Fibroblast of lung (primary cell): Measurements from ENCODE around the gene OLIG1. TPM values are rescaled to one million over a fixed set of nuclear protein-coding genes. Genes with fewer than 3 reads are reported as not detected.
A peak's percentile ranks its signal among the peaks of the same experiment; 100 is the strongest.

Experiments used
- DNase-seq, 2 donors: peaks; one replicate each; pipeline versions ENCODE4 v3.0.0 to v3.0.0-alpha.2; 2010; ENCODE audit warnings: low read depth in 2 of 2
- H2AFZ ChIP-seq: 2 replicates; pipeline ENCODE4 v1.5.1; 2012; ENCODE audit warnings: low read length, control low read depth, inconsistent platforms
- H3K27ac ChIP-seq: 2 replicates; pipeline ENCODE4 v1.5.1; 2011; ENCODE audit warnings: low read length, control low read depth; ENCODE audit not compliant: insufficient read depth
- H3K27me3 ChIP-seq: 2 replicates; pipeline ENCODE4 v1.5.1; 2011; ENCODE audit warnings: mild to moderate bottlenecking, low read length; ENCODE audit not compliant: control insufficient read depth, insufficient read depth
- H3K36me3 ChIP-seq: 2 replicates; pipeline ENCODE4 v1.5.1; 2011; ENCODE audit warnings: low read length; ENCODE audit not compliant: control insufficient read depth, insufficient read depth
- H3K4me1 ChIP-seq: 2 replicates; pipeline ENCODE4 v1.5.1; 2011; ENCODE audit warnings: low read length; ENCODE audit not compliant: control insufficient read depth, insufficient read depth; ENCODE audit errors: extremely low read depth
- H3K4me2 ChIP-seq: 2 replicates; pipeline ENCODE4 v1.5.1; 2011; ENCODE audit warnings: low read length, control low read depth; ENCODE audit not compliant: insufficient read depth; ENCODE audit errors: extremely low read depth
- H3K4me3 ChIP-seq, 4 experiments: fragments of 200-600 bp in 1 of 4; sonication (generic) in 1 of 4; replicated peaks in 1 of 4; 2 replicates each; pipeline ENCODE4 v1.5.1; 2011 to 2016; ENCODE audit warnings: low read length in 4 of 4, low read depth in 3 of 4, mild to moderate bottlenecking in 3 of 4, control low read depth in 2 of 4, inconsistent platforms in 1 of 4, mixed read lengths in 1 of 4; ENCODE audit not compliant: insufficient read depth in 1 of 4; ENCODE audit errors: control extremely low read depth in 1 of 4
- H3K79me2 ChIP-seq: 2 replicates; pipeline ENCODE4 v1.5.1; 2012; ENCODE audit warnings: mild to moderate bottlenecking, low read length, inconsistent platforms; ENCODE audit not compliant: control insufficient read depth, insufficient read depth
- H3K9ac ChIP-seq: 2 replicates; pipeline ENCODE4 v1.5.1; 2011; ENCODE audit warnings: mild to moderate bottlenecking, low read length, control low read depth; ENCODE audit not compliant: insufficient read depth
- H3K9me3 ChIP-seq: 2 replicates; pipeline ENCODE4 v1.5.1; 2012; ENCODE audit warnings: low read depth, low read length; ENCODE audit not compliant: control insufficient read depth, insufficient read depth
- H4K20me1 ChIP-seq: 2 replicates; pipeline ENCODE4 v1.5.1; 2011; ENCODE audit warnings: low read length; ENCODE audit not compliant: control insufficient read depth, insufficient read depth; ENCODE audit errors: extremely low read depth
- CTCF ChIP-seq, 2 donors: IDR thresholded peaks in 1 of 2; conservative IDR thresholded peaks in 1 of 2; 1 replicate in 1 of 2; 2 replicates in 1 of 2; pipeline ENCODE4 v1.5.1; 2011 to 2012; ENCODE audit warnings: low read length in 2 of 2, control low read depth in 1 of 2, inconsistent platforms in 1 of 2, low read depth in 1 of 2, mild to moderate bottlenecking in 1 of 2
- EZH2 ChIP-seq: IDR thresholded peaks from 2 replicates; pipeline ENCODE4 v1.5.1; 2012; ENCODE audit warnings: low read length, control low read depth, mild to moderate bottlenecking; ENCODE audit errors: missing control alignments
- polyA plus RNA-seq, 2 donors: library from polyadenylated mRNA; depleted of rRNA in 1 of 2; stranded (reverse) in 1 of 2; unstranded in 1 of 2; fragments of >200 nt; gene quantifications; 2 replicates each; pipeline ENCODE4 v1.2.1, GENCODE V29; 2011 to 2012; ENCODE audit warnings: missing spikeins in 1 of 2
- total RNA-seq: library from RNA; depleted of rRNA; stranded (reverse); fragments of >200 nt; gene quantifications from 2 replicates; pipeline ENCODE4 v1.2.1, GENCODE V29; 2014

Gene OLIG1
- total and polyA plus RNA-seq, 2 donors (not counting 1 experiment from before 2014, with no cell fraction given): not detected

GRCh38 chr21:33041981-33042380, 28.0 kb upstream of the OLIG1 start:
- H3K4me2 ChIP-seq: peak overlapping the region; percentile 18

GRCh38 chr21:33042812-33043211, 27.1 kb upstream of the OLIG1 start:
- Histone ChIP-seq H3K9ac (no peak overlapping the region), H3K4me2 (peak overlapping the region; percentile 56), H2AFZ (no peak overlapping the region), H3K36me3 (no peaks in the 10 kb centered on the region), H3K4me1 (peaks cover 8% of the 10 kb centered on the region), H4K20me1 (no peaks in the 10 kb centered on the region), H3K9me3 (no peaks in the 10 kb centered on the region), H3K4me3 (no peak overlapping the region), H3K79me2 (no peaks in the 10 kb centered on the region), H3K27ac (peak overlapping the region; percentile 9), H3K27me3 (no peaks in the 10 kb centered on the region)
- TF ChIP-seq CTCF (conservative IDR thresholded peaks at IDR 0.05 in 1 of 2, IDR thresholded peaks at IDR 0.05 in 1 of 2; ENCODE audit: low read depth in 1 of 2, low read length in 2 of 2): no peak
- TF ChIP-seq EZH2: no peak
- DNase-seq: peak; percentile 93

More at GRCh38 chr21:33041981-33042380, 28.0 kb upstream of the OLIG1 start:
- H3K27me3 ChIP-seq: no peaks in the 10 kb centered on the region
- no peaks in the 10 kb centered on the region for H3K79me2 ChIP-seq
- no peak for TF ChIP-seq CTCF (conservative IDR thresholded peaks at IDR 0.05 in 1 of 2, IDR thresholded peaks at IDR 0.05 in 1 of 2; ENCODE audit: low read depth in 1 of 2, low read length in 2 of 2)
- H3K4me1 ChIP-seq: peaks cover 8% of the 10 kb centered on the region
- no peak overlapping the region for H3K27ac ChIP-seq
- H3K36me3 ChIP-seq: no peaks in the 10 kb centered on the region
- H3K9ac ChIP-seq: no peak overlapping the region
- no peak overlapping the region for H3K4me3 ChIP-seq
- H3K9me3 ChIP-seq: no peaks in the 10 kb centered on the region
- DNase-seq: peak in 1 of 2 donors; percentile 52
- H4K20me1 ChIP-seq: no peaks in the 10 kb centered on the region
- H2AFZ ChIP-seq: no peak overlapping the region

GRCh38 chr21:33046455-33046854, 23.5 kb upstream of the OLIG1 start:
- TF ChIP-seq CTCF (conservative IDR thresholded peaks at IDR 0.05 in 1 of 2, IDR thresholded peaks at IDR 0.05 in 1 of 2; ENCODE audit: low read depth in 1 of 2, low read length in 2 of 2) (no peak), EZH2 (no peak)
- H3K4me1 ChIP-seq: peaks cover 8% of the 10 kb centered on the region
- no peaks in the 10 kb centered on the region for H3K9me3 ChIP-seq
- no peak for DNase-seq
- H3K4me2 ChIP-seq: no peak overlapping the region
- no peak overlapping the region for H3K9ac ChIP-seq
- no peak overlapping the region for H3K27ac ChIP-seq
- H3K79me2 ChIP-seq: no peaks in the 10 kb centered on the region
- no peak overlapping the region for H3K4me3 ChIP-seq
- H2AFZ ChIP-seq: no peak overlapping the region
- no peaks in the 10 kb centered on the region for H3K36me3 ChIP-seq
- peaks cover 4% of the 10 kb centered on the region for H3K27me3 ChIP-seq
- H4K20me1 ChIP-seq: no peaks in the 10 kb centered on the region
